Superior temporal gyrus (tissue), 1 donor: ENCODE results near the gene MAN2B2.

Source experiments
- DNase-seq: peaks from one replicate; pipeline ENCODE4 v3.0.0-alpha.2; 2016; ENCODE audit errors: extremely low spot score

Gene MAN2B2

DNA sequence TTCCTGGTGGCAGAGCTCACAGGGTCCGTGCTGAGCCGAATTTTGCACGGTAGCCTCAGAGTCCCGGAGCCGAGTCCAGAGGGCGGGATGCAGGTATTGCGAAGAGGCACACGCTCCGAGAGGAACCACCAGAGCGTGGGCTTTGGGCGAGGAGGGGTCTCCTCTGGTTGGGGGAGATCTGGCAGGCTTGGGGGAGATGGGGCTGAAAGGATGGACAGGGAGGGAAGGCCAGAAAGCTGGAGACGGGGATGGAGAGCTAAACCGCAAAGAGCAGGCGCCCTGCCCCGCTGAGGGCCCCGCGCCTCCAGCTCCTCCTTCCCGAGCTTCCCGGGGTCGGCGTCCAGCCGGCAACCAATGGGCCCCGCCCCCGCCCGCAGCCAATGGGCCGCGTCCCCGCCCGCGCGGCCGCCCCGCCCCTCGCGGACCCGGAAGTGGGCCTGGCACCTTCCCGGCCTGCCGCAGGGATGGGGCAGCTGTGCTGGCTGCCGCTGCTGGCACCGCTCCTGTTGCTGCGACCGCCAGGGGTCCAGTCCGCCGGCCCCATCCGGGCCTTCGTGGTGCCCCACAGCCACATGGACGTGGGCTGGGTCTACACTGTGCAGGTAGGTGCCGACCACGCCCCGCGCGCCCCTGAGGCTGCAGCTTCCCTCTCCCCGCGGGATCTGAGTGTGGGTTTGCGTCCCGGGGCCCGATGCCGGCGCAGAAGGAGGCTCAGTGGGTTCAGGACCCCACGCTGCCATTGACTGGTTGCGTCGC lies at the start of gene MAN2B2:
TSS of gene MAN2B2 (plus strand) at position 443 of the 756 bp plus-strand sequence. CDS start at position 465, 22 bp downstream.
- DNase-seq: peak; percentile 72

DNA sequence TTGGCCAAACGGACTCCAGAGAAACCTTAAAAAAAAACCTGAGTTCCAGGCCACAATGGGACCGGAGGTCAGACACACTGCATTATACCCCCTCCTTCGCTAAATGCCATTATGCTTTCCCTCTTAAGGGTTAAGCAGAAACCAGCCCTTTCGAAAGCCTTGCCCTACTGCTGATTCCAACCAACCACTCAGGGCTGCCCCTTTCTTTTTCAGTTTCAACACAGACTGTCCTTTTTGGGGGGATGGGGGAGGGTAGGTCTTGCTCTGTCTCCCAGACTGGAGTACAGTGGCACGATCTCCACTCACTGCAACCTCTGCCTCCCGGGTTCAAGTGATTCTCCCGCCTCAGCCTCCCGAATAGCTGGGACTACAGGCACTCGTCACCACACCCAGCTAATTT lies 49.5 kb upstream of the MAN2B2 start:
- no peak for DNase-seq

DNA sequence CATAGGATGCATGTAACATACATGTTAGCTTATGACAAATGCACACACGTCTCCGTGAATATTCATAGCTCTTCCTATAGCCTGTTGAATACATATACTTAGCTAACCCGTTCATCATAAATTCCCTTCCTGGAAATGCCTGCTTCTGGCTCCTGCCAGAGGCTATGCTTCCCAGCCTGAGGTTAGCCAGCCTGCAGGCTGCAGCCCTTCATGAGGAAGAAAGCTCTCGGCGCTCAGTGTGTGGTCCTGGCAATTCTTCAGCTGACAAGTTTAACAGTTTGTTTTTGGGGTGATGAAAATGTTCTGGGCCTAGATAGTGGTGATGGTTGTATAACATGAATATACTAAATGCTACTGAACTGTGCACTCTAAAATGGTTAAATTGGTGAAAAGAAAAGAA lies 48.8 kb upstream of the MAN2B2 start:
- no peak for DNase-seq

DNA sequence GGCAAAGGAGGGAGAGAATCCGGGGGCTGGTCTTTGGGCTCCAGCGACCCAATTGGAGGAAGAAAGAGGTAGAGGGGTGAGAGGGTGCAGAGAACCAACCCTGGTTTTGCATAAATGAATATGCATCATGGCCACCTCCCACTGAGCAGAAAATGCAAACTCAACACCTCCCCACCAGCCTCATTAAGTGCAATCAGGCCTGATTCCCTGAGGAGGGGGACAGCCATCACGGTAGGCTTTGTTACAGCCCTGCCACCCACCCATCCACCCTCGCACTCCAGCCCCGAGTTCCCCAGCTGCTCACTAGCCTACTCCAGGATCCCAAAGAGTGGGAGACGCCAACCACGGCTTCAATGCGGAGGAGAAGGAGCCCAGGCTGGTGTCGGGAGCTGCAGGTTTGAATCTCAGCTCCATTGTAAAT lies 48.3 kb upstream of the MAN2B2 start:
- no peak for DNase-seq

DNA sequence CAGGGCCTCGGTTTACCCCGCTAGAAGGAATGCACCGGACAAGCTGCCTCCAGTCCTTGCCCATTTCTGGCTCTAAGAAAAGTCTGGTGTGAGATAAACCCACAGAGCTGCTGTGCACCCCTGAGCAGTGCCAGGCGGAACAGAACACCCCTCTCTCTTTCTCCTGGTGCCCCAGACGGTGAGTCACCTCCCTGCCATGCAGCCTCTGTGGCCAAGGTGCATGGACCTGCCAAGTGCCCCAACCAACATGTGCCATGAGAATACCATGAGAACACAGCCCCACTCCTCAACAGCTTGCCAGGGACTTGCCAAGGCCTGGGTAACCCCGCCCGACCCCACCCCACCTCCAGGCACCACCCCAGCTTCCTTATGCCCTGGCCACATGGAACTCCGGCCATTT lies 47.7 kb upstream of the MAN2B2 start:
- no peak for DNase-seq

DNA sequence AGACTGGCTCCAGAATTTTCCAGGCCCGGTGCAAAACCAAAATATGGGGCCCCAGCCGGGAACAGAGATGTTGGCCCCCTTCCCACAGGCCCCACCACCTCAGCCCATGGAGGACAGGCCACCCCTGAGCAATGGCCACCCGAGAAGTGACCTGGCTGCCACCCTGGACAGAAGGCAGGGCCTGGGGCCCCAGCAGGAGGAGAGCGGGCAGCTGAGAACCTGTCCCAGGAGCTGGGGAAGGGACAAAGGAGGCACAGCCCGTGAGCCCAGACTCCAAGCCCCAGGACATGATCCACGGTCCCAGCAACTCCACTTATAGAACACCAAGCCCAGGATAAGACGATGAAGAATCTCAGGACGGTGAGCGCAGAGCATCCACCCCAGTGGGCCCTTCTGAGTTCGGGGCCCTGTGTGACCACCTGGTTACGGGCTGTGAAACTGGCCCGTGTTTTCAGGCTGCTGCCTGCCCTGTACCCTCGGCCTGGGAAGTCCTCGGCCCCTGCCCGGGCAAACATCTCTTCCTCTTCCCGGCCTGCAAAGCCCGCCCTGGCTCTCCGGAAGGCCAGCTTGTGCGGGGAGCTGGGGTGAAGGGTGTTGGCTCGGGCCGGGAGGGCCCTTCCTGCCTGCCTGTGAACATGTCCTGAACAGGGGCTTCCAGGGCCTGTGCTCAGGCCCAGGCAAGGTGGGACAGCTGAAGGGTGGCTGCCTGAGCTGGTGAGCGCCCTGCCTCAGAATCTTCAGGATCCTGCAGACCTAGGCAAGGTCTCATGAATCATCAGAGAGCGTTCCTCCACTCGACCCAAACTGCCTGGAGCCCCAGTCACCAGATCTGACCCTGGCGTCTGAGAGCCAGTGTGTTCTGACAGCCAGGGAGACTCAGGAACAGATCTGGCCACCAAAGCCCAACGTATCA lies 47.0 kb upstream of the MAN2B2 start:
- no peak for DNase-seq

DNA sequence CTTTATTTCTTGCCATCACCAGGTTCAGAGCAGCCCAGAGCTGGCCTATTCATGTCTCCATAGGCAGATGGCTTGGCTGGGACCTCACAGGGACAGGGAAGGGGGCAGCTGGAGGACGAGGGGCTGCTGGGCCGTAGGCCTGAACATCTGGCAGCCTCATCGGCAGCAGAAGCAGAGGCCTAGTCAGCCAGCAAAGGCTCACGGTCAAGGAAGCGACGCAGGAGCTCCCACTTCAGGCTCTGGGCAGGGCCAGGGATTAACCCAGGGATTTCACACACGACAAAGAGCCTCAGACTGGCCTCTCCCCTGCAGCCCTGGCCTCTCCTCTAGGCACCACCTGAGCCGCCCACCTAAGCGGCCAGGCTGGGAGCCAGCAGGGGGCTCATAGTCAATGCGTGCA lies 46.0 kb upstream of the MAN2B2 start:
- no peak for DNase-seq

DNA sequence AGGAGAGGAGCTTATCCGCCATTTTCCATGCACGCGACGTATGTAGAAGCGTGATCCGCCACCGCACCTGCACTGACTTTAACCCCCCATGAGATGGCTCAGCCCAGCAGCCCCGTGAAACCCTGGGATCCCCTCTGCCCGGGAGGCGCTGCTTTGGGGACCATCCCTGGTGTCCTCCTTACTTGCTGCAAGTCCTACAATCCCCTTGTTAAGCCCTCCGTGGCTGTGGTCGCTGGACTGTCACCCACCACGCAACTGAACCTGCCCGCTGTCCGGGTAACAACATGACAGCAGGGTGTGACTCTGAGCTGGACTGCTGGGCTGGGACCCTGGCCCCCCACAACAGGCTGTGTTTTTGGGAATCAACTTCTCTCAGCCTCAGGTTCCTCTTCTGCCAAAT lies 44.7 kb upstream of the MAN2B2 start:
- no peak for DNase-seq

DNA sequence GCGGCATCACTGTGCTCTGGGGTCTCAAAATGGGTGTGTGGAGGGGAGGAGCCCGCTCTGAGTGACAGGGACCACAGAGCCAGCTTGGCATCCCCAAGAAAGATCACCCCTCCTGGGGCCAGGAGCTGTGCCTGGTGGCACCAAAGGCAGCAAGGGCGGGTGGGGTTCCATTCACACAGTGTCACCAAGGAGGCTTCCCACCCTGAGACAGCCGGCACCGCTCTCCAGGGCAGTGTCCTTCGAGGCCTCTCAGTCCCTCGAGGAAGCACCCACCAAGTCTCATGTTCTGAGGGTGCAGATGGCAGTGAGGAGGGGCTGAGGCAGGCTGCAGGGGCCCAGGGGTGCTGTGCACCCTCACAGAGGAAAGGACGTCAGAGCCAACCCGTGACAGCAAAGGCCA lies 44.0 kb upstream of the MAN2B2 start:
- no peak for DNase-seq

DNA sequence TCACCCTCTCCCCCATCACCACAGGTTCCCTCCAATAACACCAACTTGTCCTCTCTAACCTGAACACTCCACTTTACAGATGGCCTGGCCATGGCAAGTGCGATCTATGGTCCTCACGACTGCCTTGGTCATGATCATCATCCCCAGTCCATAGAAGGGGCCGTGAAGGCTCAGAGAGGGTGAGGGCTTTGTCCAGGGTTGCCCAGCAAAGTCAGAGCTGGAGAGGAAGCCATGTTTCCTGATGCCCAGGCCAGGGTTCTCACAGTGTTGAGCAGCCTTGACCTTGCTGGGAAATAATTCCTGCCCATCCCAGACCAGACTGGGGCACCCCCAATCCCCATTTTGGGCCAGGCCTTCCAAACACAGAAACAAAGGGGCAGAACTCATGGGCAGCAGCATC lies 42.9 kb upstream of the MAN2B2 start:
- no peak for DNase-seq

DNA sequence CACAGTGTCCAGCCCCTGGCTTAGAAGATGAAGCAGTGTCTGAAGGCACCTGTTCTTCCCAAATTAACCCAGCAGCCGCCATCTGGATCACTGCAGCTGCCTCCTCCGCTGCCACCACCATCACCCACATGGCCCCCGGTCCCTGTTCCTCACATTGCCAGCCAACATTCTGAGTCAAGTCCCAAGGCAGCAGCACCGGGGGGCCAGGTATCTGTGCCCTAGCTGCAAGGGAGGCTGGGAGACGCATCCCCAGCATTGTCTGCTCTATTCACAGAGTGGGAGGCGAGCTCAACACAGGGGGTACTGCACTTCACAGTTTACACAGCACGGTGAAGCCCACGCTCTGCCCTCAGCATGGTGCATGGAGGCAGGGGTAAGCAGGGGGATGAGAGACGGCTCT lies 42.3 kb upstream of the MAN2B2 start:
- DNase-seq: no peak

DNA sequence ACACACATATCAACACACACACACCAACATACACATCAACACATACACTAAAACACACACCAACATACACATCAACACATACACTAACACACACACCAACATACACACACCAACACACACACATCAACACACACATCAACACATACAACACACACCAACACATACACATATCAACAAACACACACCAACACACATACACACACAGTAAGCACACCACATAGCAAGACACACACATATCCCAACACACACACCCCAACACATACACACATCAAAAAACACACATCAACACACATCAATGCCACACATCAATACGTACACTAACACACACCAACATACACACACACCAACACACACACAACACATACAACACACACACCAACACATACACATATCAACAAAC lies 40.9 kb upstream of the MAN2B2 start:
- DNase-seq: no peak

DNA sequence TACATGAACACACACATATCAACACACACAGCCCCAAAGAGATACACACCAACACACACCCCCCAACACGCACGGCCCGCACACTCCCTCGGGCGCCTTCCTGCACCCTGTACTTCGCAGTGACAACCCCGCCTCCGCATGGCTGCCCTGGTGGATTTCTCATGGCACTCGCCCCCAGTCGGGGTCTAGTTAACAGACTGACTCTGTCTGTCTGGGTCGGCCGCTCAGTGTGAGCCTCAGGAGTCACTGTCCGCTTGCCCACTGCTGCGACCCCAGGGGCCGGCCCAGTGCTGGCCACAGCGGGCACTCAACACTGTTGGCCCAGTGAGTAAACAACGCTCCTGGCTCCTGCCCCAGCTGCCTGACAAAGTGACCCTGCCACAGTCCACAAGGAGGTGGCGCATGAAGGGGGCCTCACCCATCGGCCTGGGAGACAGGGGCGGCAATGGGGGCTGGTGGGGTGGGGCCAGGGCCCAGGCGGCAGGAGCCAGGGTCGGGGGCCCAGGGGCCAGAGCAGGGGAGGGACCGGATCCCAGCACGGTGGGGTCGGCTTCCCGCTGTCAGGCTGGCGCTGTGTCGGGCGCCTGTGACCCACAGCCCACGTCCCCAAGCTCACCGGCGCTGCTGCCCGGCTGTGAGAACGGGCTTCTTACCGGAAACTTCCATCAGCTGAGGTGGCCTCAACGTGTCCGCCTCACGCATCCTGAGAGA lies 40.2 kb upstream of the MAN2B2 start:
- DNase-seq: no peak

DNA sequence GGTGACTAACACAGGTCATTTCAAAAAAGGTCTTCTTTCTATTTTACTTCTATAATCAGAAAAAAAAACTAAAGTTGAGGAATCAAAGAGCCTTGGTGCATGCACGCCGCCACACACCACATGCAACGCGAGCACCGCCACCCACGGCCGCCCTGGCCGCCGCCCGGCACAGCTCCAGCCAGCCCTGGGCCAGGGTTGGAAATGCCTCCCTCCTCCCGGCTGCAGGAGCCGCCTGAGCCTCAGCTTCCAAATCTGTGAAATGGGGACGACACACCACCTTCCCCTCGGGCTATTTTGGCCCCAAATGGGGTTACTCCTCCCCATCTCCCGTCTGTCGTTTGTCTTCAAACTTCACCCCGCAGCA lies 39.7 kb upstream of the MAN2B2 start:
- DNase-seq: no peak

DNA sequence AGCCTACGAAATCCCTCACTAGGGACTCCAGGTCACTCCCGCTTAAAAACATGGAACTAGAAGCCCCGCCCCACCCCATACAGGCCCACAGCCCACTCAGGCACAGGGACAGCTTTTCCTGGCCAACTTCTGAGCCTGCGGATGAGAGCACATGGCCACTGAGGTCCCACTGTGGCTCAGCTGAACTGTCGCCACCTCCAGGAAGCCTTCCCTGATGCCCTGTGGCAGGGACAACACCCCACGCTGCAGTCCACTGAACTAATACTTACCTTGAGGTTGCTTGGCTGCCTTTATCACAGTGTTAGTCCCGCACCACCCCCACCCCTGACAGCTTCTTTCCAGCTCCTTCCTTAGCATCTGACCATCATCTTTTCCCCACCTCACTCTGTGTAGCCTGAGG lies 39.3 kb upstream of the MAN2B2 start:
- no peak for DNase-seq

DNA sequence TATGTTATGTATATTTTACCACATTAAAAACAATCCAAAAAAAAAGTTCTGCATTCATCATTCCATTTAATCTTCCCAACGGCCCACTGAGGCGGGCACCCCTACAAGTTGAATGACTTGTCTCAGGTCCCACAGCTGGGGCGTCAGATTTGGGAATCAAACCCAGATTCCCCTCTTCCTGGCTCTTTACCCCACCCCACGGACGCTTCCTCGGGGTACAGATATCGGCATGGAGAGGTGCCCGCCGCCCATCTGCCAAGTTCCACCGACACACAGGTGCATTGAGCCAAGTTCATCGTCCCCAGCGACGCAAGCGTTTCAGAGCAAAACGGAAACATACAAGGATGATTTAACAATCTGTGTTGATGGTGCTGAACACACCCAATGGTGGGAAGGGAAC lies 36.9 kb upstream of the MAN2B2 start:
- DNase-seq: no peak

DNA sequence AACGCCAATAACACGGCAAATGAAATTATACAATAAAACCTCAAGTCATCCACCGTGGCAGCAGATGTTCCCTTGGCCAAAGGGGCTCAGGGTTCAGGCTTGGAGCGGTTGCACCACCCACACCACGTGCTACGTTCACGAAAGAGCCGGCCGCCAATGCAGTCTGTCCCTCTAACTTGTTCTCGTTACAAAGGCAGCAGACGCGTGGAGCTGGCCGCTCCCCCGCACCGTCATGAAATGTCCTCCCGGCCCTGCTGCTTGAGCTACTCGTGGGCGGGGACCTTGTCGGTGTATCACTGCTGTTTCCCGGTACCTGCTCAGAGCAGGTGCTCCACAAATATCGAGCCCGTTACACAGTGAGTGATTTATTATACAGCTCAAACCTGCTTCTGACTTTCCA lies 36.4 kb upstream of the MAN2B2 start:
- no peak for DNase-seq

DNA sequence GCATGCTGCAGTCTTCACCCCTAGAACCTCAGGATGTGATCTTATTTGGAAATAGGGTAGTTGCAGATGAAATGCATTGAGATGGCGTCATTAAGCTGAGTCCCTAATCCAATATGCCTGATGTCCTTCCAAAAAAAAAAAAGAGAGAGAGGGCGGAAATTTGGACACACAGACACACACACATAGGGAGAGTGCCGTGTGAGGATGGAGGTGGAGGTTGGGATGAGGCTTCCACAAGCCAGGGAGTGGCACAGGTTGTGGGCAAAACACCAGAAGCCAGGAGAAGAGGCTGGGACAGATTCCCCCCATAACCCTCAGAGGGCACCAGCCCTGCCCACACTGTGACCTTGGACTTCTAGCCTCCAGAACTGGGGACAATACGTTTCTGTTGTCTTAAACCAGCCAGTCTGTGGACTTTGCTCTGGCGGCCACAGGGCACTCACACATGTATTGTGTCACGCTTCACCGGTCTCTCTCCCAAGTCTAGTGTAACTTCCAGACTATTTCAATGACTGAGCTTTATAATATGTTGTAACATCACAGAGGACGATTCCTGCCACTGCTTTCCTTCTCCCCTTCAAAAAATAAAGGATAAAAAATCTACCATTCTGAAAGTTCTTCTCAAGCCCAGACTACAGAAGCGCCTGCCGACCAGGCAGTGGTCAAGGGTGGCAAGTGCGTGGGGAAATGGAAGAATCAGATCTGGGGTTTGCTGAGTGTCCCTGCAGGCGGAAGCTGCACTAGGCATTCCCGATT lies 35.8 kb upstream of the MAN2B2 start:
- DNase-seq: no peak

DNA sequence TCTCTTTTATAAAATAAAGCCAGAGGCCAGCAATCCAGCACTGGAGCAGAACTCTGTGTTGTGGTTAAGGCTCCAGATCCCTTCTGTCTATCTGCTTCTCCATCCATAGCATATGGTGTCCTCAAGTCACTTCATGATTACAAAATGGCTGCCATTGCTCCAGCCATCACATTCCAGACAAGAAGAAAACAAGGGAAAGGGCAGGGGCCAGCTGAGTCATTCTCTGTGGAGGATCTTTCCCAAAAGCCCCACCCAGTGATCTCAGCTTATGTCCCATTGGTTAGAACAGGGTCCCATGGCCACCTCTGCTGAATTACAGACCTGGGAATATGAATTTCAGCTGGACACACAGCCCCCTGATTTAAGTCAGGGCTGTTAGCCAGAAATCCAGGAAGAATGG lies 34.1 kb upstream of the MAN2B2 start:
- DNase-seq: no peak

DNA sequence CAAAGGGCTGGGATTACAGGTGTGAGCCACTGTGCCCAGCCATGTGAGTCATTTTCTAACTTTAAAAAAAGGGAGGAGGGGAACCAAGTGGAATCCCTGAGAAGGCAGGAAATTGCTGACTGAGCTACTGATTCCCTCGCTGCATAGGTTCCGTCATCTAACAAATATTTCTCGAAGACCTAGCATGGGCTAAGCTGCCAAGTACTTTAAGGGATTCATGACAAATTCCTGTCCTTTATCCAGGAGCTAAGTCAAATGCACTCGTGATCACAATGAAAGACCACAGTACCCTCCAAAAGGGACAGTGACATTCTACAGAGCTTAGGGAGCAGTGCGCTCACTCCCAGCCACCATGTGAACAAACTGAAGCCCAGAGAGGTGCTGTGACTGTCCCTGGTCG lies 33.2 kb upstream of the MAN2B2 start:
- DNase-seq: no peak

DNA sequence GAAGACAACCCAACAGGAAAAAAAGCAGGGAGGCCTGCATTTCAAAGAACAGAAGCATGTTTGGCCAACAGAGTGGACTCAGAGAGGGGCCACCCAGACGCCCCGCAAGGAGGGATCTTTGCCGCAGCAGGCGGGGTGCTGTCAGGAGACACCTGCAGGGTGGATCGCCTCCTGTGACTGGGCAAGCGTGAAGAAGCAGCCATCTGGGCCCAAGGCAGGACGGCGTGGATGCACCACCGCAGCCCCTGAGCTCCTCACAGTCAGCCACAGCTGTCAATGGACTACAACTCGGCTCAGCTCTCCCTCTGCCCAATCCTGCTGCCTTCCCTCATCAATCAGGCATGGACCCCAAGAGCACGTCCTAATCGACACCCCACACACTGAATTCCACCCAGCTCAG lies 32.0 kb upstream of the MAN2B2 start:
- DNase-seq: no peak

DNA sequence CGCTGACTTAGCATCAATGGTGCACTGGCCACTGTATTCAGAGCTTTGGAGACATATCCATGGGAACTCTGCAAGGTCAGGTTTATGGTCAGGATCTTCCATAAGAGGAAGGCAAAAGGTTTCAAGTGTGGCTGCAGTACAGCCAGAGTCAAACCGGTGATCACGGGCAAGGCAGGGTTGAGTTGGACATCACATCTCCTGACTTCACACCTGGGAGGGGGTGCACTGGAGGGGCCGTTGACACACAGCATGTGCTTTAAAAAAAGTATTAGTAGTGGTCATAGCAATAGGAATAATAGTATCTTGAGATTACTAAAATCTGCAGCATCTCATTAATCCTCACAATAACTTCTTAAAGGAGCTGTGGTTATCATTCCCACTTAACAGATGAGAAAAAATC lies 28.9 kb upstream of the MAN2B2 start:
- DNase-seq: no peak
